ENCODE results near the gene DHRS1. TPM values are rescaled to one million over a fixed set of nuclear protein-coding genes. Genes with fewer than 3 reads are reported as not detected.

Gene DHRS1
- polyA plus RNA-seq, 3 donors: 11.3 to 26.4 (median 14.8) TPM

DNA sequence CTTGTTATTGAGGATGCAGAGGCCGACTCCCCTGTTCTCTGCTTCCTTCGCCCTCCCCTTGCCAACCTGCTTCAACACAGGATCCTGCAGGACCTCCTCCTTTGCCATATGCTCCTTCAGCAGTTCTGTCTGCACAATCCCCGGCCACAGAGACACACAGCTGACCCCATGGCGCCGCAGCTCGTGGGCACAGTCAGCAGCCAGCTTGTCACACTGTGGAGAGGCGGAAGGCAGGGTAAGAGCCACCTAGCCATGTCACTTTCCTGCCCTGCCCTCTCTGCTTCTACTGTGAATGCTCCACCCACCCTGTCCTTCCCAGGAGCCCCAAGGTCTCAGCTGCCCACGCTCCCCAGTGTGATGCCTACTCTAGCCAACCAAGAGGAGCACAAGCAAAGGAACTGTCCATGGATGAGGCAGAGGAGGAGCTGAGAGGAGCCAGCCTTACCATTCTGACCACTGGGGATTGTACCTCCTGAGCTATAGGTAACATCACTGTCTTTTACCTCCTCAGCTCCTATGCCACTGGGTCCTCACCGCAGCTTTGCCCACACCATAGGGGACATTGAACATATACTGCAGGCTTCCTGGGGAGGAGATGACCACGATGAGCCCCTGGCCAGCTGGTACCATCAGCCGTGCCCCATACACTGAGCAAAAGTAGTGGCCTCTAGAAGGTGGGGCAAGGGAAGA lies 7.3 kb downstream of the DHRS1 start:
- 90 to 95% (median 91%) methylated on average over 11 of the region's 11 CpGs for WGBS, 3 donors
- H3K27ac ChIP-seq (ENCODE audit: low read depth, low read length): no peak overlapping the region

GRCh38 chr14:24291446-24292117 lies 8.0 kb downstream of the DHRS1 start:
- H3K27ac ChIP-seq (ENCODE audit: low read depth, low read length): no peak overlapping the region
- WGBS, 3 donors: 91 to 93% (median 91%) methylated on average over 3 of the region's 3 CpGs

- 83 to 92% (median 88%) methylated on average over 9 of the region's 9 CpGs for WGBS, 3 donors
- H3K27ac ChIP-seq (ENCODE audit: low read depth, low read length): no peak overlapping the region
Measured at GRCh38 chr14:24290746-24291145, 8.8 kb downstream of the DHRS1 start.

DNA sequence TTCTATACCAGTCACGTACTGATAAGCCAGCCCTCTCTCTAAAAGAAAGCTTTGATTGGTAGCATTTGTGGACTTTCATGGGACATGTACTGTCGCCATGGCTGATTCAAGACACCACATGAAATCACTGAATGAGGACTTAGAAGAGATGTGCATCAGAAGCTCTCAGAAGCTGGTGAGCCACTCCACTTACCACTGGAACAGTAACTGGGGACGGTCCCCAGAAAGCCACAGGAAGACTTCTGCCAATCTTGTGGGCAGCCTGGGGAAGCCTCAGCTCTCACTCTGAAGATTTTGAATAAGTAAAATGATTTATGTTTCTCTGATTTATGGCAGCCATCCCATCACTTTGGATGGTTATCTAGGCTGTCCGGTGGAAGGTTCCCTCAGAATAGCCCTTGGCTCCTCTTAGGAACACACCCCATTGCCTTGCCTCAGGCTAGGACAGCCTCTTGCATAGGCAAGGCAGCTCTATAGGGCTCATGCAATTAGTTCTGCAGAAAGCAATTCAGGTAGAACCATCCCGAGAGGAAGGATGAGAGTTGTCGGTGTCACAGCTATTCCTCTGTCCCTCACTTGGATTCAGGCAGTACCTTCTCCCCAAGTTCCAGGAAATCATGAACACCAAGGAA lies 9.8 kb downstream of the DHRS1 start:
- WGBS, 3 donors: 65 to 82% (median 74%) methylated on average over 6 of the region's 6 CpGs
- H3K27ac ChIP-seq (ENCODE audit: low read depth, low read length): no peak overlapping the region

DNA sequence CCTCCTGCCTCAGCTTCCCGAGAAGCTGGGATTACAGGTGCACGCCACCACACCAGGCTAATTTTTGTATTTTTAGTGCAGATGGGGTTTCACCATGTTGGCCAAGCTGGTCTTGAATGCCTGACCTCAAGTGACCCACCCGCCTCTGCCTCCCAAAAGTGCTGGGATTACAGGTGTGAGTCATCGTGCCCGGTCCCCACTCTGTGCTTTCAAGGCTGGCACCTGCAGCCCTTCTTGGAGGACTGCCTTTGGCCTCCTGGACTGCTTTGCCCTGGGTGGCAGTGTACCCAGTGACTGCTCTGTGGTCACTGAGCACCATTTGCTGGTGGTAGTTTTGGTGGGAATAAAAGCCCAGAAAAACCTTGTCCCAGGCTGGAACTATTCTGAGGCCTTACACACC lies 12.6 kb downstream of the DHRS1 start:
- 88 to 99% (median 98%) methylated on average over 5 of the region's 5 CpGs for WGBS, 3 donors
- H3K27ac ChIP-seq (ENCODE audit: low read depth, low read length): no peak overlapping the region

DNA sequence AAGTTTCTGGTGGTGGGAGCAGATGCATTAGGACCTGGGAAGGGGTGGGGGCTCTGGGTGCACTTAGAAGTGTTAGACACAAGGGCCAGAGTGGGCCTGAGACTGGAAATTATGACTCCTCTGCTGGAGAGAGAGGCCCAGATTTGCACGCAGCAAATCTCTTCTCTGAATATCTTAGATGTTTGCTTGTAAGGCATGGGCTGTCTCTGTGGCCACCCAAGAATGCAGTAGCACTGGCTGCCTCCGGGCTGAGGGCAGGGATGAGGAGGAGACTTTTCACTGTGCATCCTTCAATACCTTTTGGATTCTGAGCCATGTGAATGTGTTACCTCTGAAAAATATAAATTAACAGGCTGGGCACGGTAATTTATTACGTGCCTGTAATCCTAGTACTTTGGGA lies 14.2 kb downstream of the DHRS1 start:
- H3K27ac ChIP-seq (ENCODE audit: low read depth, low read length): no peak overlapping the region
- 77 to 85% (median 83%) methylated on average over 4 of the region's 4 CpGs for WGBS, 3 donors

- no peak overlapping the region for H3K27ac ChIP-seq (ENCODE audit: low read depth, low read length)
- 72 to 79% (median 79%) methylated on average over 9 to 11 of the region's 11 CpGs for WGBS, 3 donors
Measured at GRCh38 chr14:24284501-24285035, 15.0 kb downstream of the DHRS1 start.

GRCh38 chr14:24283796-24284460 lies 15.7 kb downstream of the DHRS1 start:
- no peak overlapping the region for H3K27ac ChIP-seq (ENCODE audit: low read depth, low read length)
- WGBS, 3 donors: 87 to 90% (median 89%) methylated on average over 5 of the region's 5 CpGs

DNA sequence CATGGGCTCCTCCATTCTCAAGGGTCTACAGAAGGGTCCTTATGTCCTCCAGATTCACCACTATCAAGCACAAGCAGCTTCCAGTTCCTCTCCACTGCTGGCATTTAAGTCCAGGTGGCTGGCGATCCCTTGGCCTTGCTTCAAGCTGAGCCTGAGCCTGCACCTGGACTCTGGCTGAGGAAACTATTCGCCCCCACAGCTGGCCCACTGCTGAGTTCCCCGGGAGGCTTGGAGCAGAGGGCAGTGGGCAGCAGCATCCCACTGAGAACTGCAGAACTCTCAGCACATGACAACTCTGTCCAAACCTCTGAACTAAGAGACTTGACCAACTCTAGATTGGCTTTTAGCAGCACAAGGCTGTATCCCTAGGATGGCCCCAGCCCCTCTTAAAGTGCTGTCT lies 16.8 kb downstream of the DHRS1 start:
- H3K27ac ChIP-seq (ENCODE audit: low read depth, low read length): no peak overlapping the region
- WGBS, 3 donors: 63 to 85% (median 78%) methylated on average over 3 of the region's 3 CpGs

DNA sequence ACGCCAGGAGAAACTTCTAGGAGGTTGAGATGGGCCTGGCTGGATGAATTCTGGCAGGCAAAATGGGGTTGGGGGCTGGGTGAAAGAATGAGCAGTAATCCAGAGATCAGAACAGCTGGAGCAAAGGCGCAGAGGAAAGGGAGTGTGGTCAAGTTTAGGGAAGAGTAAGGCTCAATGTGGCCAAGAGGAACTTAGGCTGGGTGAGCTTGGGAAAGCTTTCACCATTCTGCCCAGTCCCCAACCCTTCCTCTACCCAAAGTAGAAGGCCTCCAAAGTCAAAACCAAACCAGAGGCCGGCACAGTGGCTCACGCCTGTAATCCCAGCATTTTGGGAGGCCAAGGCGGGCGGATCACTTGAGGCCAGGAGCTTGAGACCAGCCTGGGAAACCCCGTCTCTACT lies 17.9 kb downstream of the DHRS1 start:
- H3K27ac ChIP-seq (ENCODE audit: low read depth, low read length): no peak overlapping the region
- 85 to 94% (median 91%) methylated on average over 7 of the region's 7 CpGs for WGBS, 3 donors

GRCh38 chr14:24280797-24281460 lies 18.7 kb downstream of the DHRS1 start:
- 61 to 90% (median 63%) methylated on average over 6 of the region's 6 CpGs for WGBS, 3 donors
- no peak overlapping the region for H3K27ac ChIP-seq (ENCODE audit: low read depth, low read length)

- H3K27ac ChIP-seq (ENCODE audit: low read depth, low read length): no peak overlapping the region
- 64 to 72% (median 66%) methylated on average over 11 of the region's 11 CpGs for WGBS, 3 donors
Measured at GRCh38 chr14:24279301-24280186, 20.0 kb downstream of the DHRS1 start.

DNA sequence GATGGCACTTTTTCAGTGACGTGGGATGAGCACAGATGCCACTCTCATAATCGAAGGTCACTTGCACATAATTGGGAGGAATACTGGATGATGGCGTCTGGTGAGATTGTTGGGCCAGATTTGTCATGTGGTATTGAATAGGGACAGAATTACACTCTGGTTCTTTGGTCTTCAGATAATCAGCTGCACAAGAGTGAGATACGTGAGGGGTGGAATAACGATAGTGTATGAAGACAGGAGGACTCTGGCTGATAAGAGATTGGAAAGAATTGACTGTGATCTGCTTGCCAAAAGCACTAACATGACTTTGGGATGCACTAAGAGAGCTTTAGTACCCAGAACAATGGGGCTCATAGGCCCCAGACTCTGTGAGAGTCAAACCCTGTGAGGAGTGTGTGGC lies 21.2 kb downstream of the DHRS1 start:
- 86 to 95% (median 90%) methylated on average over 5 of the region's 5 CpGs for WGBS, 3 donors
- no peak overlapping the region for H3K27ac ChIP-seq (ENCODE audit: low read depth, low read length)

- no peak overlapping the region for H3K27ac ChIP-seq (ENCODE audit: low read depth, low read length)
- 47 to 85% (median 49%) methylated on average over 11 of the region's 11 CpGs for WGBS, 3 donors
Measured at GRCh38 chr14:24277606-24278321, 21.8 kb downstream of the DHRS1 start.

DNA sequence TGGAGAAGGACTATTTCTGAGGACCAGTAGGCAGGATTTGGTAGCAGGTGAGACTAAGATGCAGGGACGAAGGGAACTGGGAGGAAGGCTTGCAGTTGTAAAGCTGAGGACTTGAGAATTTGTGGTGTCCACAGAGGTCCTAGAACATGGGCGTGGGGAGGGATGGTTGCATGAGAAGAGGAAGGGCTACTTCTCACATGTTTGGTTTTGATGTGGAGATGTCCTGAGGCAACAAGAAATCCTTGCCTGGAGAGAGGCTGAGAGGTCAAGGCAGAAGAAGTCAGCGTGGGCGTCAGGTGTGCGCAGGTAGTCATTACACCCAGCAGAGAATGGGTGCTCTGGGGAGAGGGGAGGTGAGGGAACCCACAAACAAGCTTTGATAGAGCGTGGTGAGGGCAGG lies 22.5 kb downstream of the DHRS1 start:
- no peak overlapping the region for H3K27ac ChIP-seq (ENCODE audit: low read depth, low read length)
- WGBS, 3 donors: 82 to 97% (median 84%) methylated on average over 6 of the region's 6 CpGs

GRCh38 chr14:24274101-24274543 lies 25.5 kb downstream of the DHRS1 start:
- H3K27ac ChIP-seq (ENCODE audit: low read depth, low read length): no peak overlapping the region
- 37 to 68% (median 48%) methylated on average over 3 of the region's 3 CpGs for WGBS, 3 donors

Measured in adipose tissue (tissue), 3 donors.